Midbrain (tissue), 1 donor: Measurements from ENCODE around the gene RAB11FIP5.

Experiments used
- DNase-seq: peaks from one replicate; lab custom pipeline; 2025; lab: John Stamatoyannopoulos, UW

RAB11FIP5 gene

DNA sequence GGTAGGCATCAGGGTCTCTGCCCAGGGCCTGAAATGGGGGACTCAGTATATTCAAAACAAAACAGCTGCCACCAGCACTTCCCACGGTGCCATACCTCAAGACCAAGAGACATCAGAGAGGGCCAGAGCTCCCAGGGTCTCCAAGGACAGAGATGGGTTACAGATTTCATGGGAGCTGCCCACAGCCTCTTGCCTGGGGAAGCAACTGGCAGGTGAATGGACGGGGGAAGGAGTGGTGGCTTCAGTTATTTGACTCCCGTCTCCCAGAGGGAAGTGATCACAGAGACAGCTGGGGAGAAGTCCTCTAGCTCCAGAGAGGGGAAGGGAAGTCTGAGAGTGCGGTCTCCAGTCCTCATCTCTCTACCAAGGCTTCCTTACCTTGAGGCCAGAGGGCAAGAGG, 25.4 kb downstream of the RAB11FIP5 start:
- no peak for DNase-seq

DNA sequence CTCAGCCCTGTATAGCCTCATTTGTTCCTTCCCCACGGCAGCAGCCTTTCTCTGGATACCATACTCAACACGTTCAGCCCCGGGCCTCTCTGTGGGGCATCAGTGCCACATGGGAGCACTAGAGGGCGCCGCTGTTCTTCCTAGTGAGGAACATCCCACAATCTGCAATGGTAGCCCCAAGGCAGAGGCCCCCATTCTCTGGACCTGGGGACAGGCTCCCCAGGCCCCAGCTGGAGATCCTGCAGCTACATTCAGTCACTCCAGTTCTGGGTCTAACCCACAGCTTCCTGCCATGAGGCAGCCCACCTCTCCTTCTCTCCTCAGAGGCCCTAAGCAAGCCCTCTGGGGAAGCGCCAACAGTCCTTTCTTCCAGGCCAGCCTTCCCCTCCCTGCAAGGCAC, 27.1 kb downstream of the RAB11FIP5 start:
- DNase-seq, result peak; percentile 80

DNA sequence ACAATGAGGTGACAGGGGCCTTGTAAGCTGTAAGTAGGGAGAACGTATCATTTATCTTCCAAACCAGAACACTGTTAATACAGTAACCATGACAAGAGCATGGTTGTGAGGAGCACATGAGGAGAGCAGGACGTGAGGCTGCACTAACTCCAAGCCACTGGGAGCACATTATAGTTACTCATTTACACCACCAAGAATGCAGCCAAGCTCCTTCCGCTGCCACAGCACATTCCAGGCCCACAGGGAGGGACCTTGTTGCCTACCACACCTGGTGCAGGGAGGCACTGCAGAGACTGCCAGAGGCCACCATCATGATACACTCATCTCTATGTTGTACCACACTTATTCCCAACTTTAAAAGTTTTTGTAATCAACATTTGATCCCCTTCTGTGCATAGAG, 27.8 kb downstream of the RAB11FIP5 start:
- no peak for DNase-seq

DNA sequence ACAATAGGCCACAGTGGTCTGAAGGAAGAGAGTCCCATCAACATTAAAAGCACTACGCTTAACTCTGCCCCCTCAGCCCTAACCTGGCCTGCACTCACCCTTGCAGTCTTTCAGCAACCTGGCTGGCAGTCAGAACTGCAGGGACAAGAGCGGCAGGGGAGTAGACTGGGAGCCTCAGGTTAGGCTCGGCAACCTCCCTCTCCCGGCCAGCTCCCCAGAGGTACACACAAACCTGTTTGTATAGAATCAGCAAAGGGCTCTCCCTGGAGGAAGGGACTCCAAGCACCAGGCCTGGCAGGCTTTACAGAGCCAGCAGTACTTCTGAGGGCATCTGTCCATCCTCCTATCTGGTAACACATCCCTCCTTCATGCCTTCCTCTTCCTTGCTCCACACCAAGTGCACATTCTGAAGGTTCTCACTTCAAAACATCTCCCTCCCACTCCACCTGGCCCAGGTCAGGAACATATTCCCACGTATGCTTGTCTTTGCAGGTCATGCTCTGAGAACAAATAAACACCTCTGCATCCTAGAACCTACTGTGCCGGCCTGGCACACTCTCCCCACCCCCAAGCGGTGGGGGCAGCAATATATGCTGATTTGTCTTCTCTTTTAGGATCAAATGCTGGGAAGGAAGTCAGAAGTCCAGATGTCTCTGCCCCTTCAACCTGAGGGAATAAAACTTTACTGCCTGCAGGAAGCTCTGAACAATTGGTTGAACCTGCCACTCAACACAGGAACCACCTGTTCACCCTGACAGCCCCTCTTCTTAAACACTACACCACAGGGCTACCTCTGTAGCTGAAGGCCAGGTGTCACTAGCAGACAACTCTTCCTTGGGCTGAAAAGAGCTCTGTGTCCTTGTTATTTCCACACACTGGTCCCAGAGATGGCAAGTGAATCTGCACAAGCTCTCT, 28.6 kb downstream of the RAB11FIP5 start:
- DNase-seq, result no peak

DNA sequence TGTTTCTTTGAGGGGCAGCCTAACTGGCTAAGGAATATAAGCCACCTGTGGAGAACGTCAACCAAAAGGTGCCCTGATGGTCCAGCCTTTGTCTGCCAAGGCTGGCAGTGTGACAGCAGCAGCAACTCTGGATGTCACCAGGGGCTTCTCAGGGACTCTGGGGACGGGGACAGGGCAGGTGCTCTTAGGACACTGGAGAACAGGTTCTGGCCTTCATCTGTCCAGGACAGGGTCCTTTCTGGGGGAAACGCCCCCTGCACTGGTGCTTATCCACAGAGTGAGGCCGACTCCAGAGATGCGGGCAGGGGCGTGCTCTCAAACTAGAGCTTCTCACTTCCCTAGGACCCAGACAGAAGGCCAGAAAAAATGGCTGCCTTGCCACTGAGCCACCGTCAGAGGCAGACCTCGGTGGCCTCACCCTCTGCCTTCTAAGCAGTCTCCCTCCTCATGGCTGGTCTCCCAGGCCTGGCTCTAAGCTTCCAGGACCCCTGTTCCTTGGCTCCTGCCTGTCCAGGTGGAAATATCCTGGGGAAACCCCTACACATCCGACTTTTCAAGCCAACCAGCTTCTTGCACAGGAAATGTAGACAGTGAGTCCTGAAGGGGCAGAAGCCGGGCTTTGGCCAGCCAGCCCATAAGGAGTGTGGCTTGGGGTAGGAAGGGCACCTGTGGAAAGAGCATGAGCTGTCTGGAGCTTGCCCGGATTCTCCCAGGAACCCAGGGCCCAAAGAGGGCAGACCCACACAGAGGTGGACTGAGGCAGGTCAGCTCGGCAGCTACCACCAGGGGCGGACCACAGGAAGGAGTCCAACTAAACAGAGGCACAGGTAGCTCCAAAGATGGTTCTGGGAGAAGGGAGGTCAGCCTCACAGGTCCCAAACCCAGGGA, 30.0 kb downstream of the RAB11FIP5 start:
- no peak for DNase-seq

DNA sequence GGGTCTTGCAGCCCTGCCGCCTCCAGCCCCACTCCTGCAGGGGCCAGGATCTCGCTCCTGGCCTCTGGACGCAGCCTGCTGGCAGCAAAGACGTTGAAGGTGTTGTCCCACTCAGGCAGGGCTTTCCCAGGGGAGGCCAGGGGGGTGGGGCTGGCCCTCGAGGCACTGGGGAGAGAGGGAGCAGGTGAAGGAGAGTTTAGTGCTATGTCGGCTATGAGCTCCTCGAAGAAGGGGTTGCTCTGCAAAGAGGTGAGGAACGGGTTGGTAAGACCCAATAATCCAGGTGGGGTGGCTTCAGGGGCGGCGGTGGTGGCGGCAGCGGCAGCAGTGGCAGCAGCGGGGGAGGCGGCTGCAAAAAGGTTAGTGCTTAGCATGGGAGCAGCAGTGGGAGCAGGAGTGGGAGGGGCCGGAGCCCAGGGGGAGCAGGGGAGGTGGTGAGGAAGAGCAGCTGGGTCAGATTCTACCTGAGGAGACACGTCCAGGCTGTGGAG, 31.5 kb downstream of the RAB11FIP5 start:
- DNase-seq, result no peak

DNA sequence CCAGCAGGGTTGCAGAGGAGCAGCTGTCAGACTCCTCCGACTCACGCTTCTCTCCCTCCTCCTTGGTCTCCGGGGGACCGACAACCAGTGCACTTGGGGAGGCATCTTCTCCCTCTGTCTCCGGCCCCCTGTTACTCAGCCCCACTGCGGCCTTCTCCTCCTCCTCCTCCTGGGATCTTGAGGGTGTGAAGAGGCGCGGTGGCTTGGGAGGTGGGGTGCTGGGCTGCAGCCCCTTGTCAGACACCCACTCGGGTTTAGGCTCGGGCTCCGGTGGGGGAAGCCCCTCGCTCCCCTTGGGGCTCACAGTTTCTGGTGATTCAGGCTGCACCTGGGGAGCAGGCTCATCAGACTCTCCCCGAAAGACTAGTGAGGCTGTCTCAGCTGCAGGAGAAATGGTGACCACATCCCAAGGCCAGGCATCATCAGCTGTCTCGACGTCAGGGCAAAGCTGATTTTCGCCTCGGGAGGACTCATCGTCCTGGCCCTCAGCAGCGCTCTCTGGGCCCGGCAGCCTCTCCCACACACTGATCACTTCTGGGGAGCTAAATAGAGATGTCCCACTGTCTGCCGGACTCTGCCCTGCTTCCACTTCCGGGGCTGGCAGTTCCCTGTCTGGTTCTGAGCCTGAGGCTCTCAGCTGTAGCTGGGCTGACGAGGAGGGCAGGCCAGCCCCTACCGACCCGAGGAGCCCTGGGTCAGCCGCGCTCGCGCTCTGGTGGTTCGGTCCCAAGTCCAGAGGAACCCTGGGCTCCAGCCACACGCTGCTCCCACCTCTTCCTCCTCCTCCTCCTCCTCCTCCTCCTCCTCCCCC, 32.2 kb downstream of the RAB11FIP5 start:
- no peak for DNase-seq

DNA sequence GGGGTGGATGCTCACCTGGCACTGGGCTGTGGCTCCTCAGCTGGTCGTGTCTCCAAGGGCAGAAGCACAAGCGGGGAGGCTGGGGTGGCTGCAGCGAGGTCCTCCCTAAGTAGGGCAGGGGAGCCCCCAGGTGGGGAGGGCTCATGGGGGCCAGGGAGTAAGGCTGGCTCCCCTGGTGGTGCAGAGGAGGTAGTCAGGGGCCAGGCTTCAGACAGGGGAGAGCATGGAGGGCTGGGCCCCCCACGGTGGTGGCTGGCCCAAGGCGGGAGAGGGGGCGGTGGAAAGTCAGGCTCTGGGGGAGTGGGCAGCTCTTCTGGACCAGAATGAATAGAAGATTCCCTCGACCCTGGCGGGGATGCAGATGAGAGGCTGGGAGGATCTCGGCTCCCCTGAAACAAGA, 33.1 kb downstream of the RAB11FIP5 start:
- DNase-seq, result no peak

DNA sequence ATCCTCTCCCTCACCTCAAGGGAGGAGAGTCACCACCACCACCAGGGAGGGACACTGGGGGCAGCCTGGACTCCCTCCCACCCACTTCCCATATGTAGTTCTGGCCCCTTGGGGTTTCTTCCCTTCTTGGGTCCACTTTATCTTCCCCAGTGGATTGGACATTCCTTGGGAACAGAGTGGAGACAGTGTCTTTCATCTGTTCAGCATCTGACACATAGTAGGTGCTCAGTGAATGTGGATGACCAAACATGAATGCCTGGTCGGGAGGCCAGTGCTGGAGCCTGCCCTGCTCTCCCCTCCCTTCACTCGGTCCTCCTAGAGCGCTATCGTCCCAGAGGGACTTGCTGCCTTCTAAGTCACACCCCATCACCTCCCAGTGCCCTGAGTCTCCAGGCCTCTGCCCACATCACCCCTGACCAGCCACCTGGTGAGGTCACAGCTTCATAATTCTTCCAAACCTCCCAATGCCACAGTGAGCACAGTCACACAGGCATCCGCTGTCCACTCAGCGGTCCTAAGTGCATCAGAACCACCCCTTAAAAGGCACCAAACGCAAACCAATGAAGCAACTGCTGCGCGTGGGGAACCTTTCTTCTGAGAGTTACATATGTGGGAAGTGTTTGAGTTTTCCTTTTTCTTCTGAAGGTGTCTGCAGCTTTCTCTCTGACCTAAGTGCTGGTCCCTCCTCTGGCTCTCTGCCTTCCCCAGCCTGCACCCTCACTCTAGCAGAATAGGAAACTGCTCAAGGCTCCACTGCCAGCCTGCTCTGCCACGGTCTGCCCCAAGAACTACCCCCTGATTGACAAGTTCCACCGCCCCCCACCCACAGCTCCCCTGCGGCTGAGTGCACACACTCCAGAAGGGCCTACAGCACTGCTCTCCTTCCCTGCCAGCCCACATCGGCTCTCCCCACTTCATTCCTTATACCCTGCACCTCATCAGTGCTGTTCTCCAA, 34.0 kb downstream of the RAB11FIP5 start:
- DNase-seq, result no peak

DNA sequence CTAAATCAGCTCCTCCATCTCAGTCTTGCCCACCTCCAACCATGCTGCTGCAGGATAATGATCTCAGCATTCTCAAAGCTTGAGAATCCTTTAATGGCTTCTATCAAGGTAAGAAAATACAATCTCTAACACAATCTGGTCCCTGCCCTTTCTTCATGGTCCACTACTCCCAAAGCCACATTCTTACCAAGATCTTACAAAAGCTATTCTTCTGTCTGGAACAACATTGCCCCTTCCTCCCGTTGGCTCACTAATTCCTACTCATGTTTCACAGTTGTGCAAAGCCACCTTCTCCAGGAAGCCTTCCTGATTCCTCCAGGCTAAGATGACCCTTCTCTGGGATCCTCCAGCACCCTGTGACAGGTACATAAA, 35.3 kb downstream of the RAB11FIP5 start:
- DNase-seq, result no peak

DNA sequence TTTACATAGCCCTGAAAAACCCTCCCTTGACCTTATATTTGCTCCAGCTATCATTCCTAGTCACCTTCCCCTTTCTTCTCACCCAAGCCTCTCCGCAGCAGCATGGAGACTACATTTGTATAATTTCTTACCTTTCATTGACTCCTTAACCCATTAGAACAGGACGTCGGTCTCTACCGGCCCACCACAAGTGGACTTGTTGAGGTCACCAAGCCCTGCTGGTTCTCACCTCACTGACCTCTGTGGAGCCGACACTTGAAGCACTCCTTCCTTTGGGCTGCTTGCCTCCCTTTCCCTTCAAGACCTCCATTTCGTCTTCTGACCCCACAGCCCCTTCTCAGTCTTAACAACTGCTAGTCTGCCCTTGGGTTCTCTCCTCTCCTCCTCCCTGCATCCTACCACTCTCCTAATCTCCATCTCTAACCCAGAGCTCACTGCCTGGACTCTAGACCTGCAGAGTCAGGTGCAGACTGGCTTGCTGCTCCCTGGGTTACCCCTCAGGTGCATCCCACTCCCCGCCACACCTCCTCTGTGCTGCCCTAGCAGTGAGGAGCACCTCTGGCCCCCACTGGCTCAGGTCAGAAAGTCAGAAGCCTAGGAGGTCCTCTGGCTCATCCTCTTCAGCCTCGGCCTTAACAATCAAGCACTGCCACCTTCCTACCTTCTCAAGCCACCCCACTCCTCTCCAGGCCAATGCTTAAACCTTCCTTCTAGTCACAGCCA, 35.9 kb downstream of the RAB11FIP5 start:
- no peak for DNase-seq

DNA sequence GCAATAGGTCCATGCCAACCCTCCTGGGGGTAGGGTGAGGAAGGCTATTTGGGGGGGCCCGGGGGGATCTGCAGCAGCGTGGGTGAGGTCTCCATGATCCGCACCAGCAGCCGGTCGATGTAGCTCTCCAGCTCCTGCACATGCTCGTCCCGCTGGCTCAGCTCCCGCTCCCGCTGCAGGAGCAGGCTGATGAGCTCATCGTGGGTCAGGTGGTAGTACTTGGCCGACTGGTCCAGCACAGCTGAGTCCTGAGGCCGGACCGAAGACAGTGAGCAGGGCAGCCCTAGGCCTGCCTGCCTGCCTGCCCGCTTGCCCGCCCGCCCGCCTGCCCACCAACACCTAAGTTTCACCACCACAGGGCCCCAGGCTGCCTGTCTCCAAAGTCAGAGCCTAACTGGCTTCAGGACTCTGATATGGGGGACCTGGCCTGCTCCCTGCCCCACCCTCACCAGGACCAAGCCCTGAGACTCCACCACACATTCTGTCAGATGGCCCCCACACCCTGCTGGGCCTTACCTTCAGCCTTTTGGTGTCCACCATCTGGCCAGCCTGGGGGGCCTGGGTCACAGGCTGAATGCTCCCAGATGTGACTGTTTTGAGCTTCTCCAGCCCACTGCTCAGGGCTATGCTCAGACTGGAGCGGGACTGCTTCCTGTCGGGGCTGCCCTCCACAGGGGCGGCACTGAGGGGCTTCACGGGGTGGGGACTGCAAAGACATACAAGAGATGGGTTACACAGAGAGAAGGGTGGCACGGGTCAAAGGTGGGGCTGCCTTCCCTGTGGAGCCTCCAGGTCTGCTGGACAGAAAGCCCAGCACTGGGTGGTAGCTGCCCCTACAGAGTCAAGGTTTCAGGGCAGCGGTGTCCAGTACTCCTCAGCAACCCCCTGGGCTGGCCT, 37.0 kb downstream of the RAB11FIP5 start:
- DNase-seq, result peak; percentile 65

DNA sequence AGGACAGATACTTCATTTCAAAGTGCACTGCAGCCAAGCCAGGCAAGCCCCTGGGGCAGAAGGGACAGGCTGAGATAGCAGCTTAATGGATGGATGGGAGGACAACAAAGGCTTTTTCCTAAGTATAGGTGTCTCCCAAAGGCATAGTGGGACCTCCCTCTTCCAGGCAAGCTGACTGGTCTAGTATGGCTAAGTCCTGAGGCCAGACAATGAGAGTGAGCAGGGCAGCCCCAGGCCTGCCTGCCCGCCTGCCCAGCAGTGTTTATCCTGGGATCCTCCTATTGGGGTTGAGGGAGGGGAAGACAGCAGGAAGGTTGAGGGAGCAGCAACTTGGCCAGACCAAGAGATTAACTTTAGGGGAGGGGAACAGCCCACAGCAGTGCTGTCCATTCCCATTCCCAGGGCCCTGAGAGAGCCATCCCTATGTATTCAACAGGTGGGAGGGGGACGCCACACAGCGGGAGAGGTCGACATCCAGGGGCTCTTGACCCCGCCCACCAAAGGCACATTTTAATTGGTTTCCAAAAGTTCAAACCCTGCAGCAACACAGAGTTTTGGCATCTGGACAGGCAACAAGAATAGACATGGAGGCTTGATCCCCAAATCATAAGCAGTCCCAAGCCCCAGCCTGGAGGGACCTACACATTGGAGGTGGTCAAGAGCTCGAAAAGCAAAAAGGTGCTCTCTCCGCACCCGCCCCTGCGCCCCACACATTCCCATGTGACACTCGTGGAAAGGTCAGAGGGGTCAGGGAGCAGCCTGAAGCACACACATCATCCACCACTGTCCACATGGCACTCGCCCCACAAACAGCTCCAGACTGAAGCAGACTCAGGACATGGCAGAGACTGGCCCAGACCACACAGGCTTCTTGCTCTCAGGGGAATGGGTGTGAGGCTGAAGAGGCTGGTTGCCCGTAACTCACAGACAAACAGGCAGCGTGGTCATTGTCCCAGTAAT, 38.4 kb downstream of the RAB11FIP5 start:
- no peak for DNase-seq

DNA sequence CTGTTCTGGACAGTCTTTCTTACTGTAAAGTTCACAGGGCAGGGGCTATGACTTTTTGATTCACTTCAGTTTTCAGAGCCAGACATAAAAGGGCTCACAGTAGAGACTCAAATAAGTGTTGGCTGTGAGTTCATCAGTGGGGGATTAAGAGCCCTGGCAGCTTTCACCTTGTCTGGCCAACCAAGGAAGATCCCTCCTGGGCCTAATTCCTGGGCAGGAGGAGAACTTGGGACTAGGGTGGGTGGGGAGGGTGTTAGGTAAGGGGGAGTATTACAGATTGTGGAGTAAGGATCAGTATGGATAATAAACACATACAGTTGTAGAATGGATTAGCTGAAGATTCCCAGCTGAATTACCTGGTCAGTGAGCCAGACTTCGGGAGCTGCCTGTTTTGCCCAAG, 40.3 kb downstream of the RAB11FIP5 start:
- no peak for DNase-seq

DNA sequence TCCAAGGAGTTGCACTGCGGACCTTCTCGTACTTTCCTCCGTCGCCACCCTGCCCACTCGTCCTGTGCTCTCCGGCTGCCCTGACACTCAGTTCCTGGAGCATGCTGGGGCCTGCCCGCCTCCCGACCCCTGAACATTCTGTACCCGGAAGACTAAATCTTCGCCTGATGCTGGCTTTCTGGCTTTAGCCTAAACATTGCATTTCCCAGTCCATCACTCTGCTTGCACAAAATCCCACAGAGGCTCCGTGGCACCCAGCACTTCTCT, 40.7 kb downstream of the RAB11FIP5 start:
- no peak for DNase-seq

DNA sequence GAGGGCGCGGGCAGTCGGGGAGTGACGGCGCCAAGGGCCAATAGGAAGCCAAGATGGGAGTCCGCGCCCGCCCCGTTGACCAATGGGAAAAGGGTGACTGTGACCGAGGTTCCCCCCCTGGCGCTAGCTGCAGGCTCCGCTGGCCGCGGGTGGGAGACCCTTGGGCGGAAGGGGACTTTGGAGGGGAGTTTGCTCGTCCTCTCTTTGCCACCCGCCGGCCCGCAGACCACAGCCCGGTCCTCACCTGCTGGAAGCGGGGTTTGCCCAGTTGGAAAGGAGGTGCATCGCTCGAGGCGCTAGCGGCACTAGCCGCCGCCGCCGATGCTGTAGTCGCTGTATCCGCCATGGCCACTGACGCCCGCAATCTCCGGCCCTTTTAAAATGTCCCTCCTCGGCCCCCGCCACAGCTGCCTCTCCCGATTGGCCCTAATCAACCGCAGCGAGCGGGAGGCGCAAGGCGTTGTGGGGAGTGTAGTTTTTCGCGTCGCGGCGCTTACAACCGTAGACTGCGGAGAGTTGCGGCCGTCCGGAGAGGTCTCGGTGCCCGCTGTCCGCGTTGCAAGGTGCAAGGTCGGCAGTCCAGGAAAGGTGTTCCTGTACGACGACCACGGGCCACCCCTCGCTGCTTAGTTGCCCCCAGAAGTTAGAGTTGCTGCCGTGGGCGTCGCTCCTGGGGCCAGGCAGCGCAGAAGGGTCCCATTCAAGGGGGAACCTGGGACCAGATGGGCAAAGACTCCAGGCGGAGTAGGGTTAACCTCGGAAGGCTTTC, 41.2 kb downstream of the RAB11FIP5 start, which contains the start of gene SFXN5:
Gene SFXN5 (minus strand): TSS at position 353 of the 769 bp plus-strand sequence. CDS start 7 bp downstream, at position 346.
- peak; percentile 95 for DNase-seq

DNA sequence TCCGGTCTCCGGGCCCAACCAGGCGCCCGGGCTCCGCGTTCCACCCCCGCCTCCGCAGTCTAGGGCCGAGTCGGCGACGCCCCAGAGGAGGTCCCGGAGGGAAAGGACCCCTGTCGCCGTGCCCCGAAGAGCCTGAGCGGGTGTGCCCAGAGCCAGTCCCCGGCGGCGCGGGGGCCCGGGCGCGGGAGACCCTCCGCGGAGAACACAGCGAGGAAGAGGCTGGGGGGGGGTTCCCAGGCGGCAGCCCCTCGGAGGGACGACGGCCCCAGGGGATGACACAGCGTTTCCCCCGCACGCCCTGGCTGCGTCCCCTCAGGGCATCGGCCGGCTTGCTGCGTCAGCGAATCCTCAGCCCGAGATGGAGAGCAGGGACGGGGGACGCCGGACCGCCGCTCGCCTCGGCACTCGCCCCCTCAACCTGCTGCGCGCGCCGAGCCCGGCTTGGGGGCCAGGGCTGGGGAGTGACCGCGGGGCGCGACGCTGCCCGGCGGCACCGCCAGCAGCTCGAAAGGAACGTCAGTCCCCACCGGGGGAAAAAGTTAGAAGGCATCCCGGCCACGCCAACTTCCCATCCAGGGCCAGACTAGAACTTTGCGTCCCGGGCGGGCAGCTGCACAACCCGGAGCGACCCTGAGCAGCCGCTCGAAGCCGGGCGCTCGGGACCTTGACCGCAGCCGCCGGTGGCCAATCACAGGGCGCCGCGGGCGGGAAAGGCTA, 41.9 kb downstream of the RAB11FIP5 start:
- DNase-seq, result no peak
